ENCODE results near the gene MDM2.

Gene MDM2

GRCh38 chr12:68791897-68792481, 16.0 kb upstream of the MDM2 start:
- no peak for TF ChIP-seq SNAI2 (CRISPR knock-in tag; IDR thresholded peaks at IDR 0.05)
- no peak for TF ChIP-seq BACH2 (CRISPR knock-in tag; IDR thresholded peaks at IDR 0.05; ENCODE audit: borderline replicate concordance)
- no peak for TF ChIP-seq ZFP30 (CRISPR knock-in tag; IDR thresholded peaks at IDR 0.05)
- TF ChIP-seq OSR1 (CRISPR knock-in tag; IDR thresholded peaks at IDR 0.05) = no peak
- no peak for TF ChIP-seq PATZ1 (CRISPR knock-in tag; IDR thresholded peaks at IDR 0.05; ENCODE audit: borderline replicate concordance)
- TF ChIP-seq ZFP3 (CRISPR knock-in tag; IDR thresholded peaks at IDR 0.05) = no peak
- TF ChIP-seq TSHZ2 (CRISPR knock-in tag; IDR thresholded peaks at IDR 0.05) = no peak
- TF ChIP-seq CREB5 (CRISPR knock-in tag; IDR thresholded peaks at IDR 0.05; ENCODE audit: low read depth) = no peak
- TF ChIP-seq TCF4 (CRISPR knock-in tag; IDR thresholded peaks at IDR 0.05; ENCODE audit: borderline replicate concordance) = no peak
- TF ChIP-seq ZNF565 (CRISPR knock-in tag; conservative IDR thresholded peaks at IDR 0.05; ENCODE audit: low read depth) = no peak
- no peak for TF ChIP-seq GLIS3 (CRISPR knock-in tag; IDR thresholded peaks at IDR 0.05)
- no peak for TF ChIP-seq ZC3H10 (CRISPR knock-in tag; IDR thresholded peaks at IDR 0.05)
- TF ChIP-seq POU6F1 (CRISPR knock-in tag; IDR thresholded peaks at IDR 0.05; ENCODE audit: borderline replicate concordance, low read depth) = no peak
- TF ChIP-seq CSRNP3 (CRISPR knock-in tag; IDR thresholded peaks at IDR 0.05) = no peak
- no peak for ATAC-seq

- TF ChIP-seq ISL1 (CRISPR knock-in tag; IDR thresholded peaks at IDR 0.05) (no peak), CREB5 (CRISPR knock-in tag; IDR thresholded peaks at IDR 0.05; ENCODE audit: low read depth) (no peak), TSHZ2 (CRISPR knock-in tag; IDR thresholded peaks at IDR 0.05) (no peak), SNAI2 (CRISPR knock-in tag; IDR thresholded peaks at IDR 0.05) (no peak), ZNF565 (CRISPR knock-in tag; conservative IDR thresholded peaks at IDR 0.05; ENCODE audit: low read depth) (no peak), PPARA (CRISPR knock-in tag; IDR thresholded peaks at IDR 0.05; ENCODE audit: borderline replicate concordance) (no peak), ARNTL (CRISPR knock-in tag; IDR thresholded peaks at IDR 0.05; ENCODE audit: borderline replicate concordance, low read depth) (no peak), POU6F1 (CRISPR knock-in tag; IDR thresholded peaks at IDR 0.05; ENCODE audit: borderline replicate concordance, low read depth) (no peak), ESRRG (CRISPR knock-in tag; IDR thresholded peaks at IDR 0.05) (no peak), RARB (CRISPR knock-in tag; IDR thresholded peaks at IDR 0.05) (no peak), CSRNP3 (CRISPR knock-in tag; IDR thresholded peaks at IDR 0.05) (no peak), ZNF8 (CRISPR knock-in tag; IDR thresholded peaks at IDR 0.05) (no peak), GLIS3 (CRISPR knock-in tag; IDR thresholded peaks at IDR 0.05) (no peak), BACH2 (CRISPR knock-in tag; IDR thresholded peaks at IDR 0.05; ENCODE audit: borderline replicate concordance) (no peak), ZFP3 (CRISPR knock-in tag; IDR thresholded peaks at IDR 0.05) (no peak), CSDC2 (CRISPR knock-in tag; IDR thresholded peaks at IDR 0.05) (no peak), TOX (CRISPR knock-in tag; IDR thresholded peaks at IDR 0.05; ENCODE audit: borderline replicate concordance) (no peak)
- ATAC-seq = peak; percentile 96
These were observed 15.0 kb upstream of the MDM2 start for GRCh38 chr12:68792952-68793351.
